Prostate gland (tissue), 2 donors: ENCODE results near the gene VKORC1.
A peak's percentile ranks its signal among the peaks of the same experiment; 100 is the strongest.

Source experiments
- CTCF ChIP-seq, 4 experiments: fragments of 200-600 bp in 2 of 4; fragments of 450-650 bp in 2 of 4; sonication (generic) in 2 of 4; IDR thresholded peaks; 1 replicate in 3 of 4; 2 replicates in 1 of 4; pipeline ENCODE4 v1.5.1; 2016 to 2019; ENCODE audit warnings: antibody characterized with exemption in 4 of 4, mild to moderate bottlenecking in 2 of 4, moderate library complexity in 2 of 4
- POLR2A ChIP-seq: fragments of 450-650 bp; IDR thresholded peaks from one replicate; pipeline ENCODE4 v1.6.1; 2016; ENCODE audit warnings: antibody characterized with exemption, mild to moderate bottlenecking
- POLR2AphosphoS5 ChIP-seq: sonication (generic); formaldehyde crosslinking; IDR thresholded peaks from one replicate; pipeline ENCODE4 v1.6.1; 2017; ENCODE audit warnings: antibody characterized with exemption

GRCh38 chr16:31117384-31118222, 23.0 kb upstream of the VKORC1 start, which contains the start of gene KAT8:
- TF ChIP-seq CTCF (IDR thresholded peaks at IDR 0.05) = no peak
- TF ChIP-seq POLR2AphosphoS5 = peak; percentile 85
- TF ChIP-seq POLR2A = peak; percentile 78
